IMR-90 (cell line): ENCODE data around the gene GGT5. TPM values are rescaled to one million over a fixed set of nuclear protein-coding genes. Genes with fewer than 3 reads are reported as not detected.

Experiments
- ATAC-seq: fragments of 200-7000 bp; cut with Tn5 transposase; 2 replicates; pipeline ENCODE4 v1.9.1; 2020; ENCODE audit warnings: low read depth, mild to moderate bottlenecking, moderate library complexity
- BruUV-seq: library from RNA; stranded (reverse); fragments of 400-500 nt; replicated peaks from 2 replicates; lab custom pipeline; 2021; lab: Mats Ljungman, UMichigan
- CTCF ChIA-PET: fragments of 300-600 bp; formaldehyde crosslinking; extraction: SDS; loops from one replicate; lab custom pipeline; 2021; ENCODE audit warnings: antibody characterized with exemption; lab: Yijun Ruan, JAX
- POLR2A ChIA-PET: fragments of 300-600 bp; sonication (Branson Sonifier 250); formaldehyde crosslinking; loops from one replicate; lab custom pipeline; 2022; ENCODE audit warnings: antibody characterized with exemption; ENCODE audit not compliant: unreplicated experiment; lab: Charles Lee
- DNase-seq: peaks from one replicate; pipeline ENCODE4 v3.0.0; 2013
- H2AFZ ChIP-seq: replicated peaks from 2 replicates; pipeline ENCODE3; 2013; ENCODE audit warnings: low read length, mild to moderate bottlenecking; ENCODE audit not compliant: poor library complexity
- H2AK5ac ChIP-seq: 2 replicates; pipeline ENCODE4 v1.6.1; 2013; ENCODE audit warnings: low read depth, low read length, inconsistent platforms
- H2AK9ac ChIP-seq: replicated peaks from 2 replicates; pipeline ENCODE3; 2013; ENCODE audit warnings: mild to moderate bottlenecking, low read depth, low read length, moderate library complexity; ENCODE audit not compliant: poor library complexity
- H2BK120ac ChIP-seq: 2 replicates; pipeline ENCODE4 v1.6.1; 2013; ENCODE audit warnings: low read depth, low read length, inconsistent platforms
- H2BK15ac ChIP-seq: 3 replicates; pipeline ENCODE4 v1.6.1; 2013; ENCODE audit warnings: low read depth, low read length, inconsistent platforms
- H2BK20ac ChIP-seq: 2 replicates; pipeline ENCODE4 v1.6.1; 2013; ENCODE audit warnings: low read depth, mild to moderate bottlenecking, inconsistent platforms, low read length, moderate library complexity
- H2BK5ac ChIP-seq: 2 replicates; pipeline ENCODE4 v1.6.1; 2013; ENCODE audit warnings: mild to moderate bottlenecking, low read depth, low read length, inconsistent platforms; ENCODE audit not compliant: poor library complexity, severe bottlenecking
- H3K14ac ChIP-seq: replicated peaks from 2 replicates; pipeline ENCODE4 v1.6.1; 2013; ENCODE audit warnings: low read depth, low read length, inconsistent platforms
- H3K18ac ChIP-seq: 2 replicates; pipeline ENCODE4 v1.6.1; 2013; ENCODE audit warnings: low read depth, low read length, control low read depth
- H3K23ac ChIP-seq: 2 replicates; pipeline ENCODE4 v1.6.1; 2013; ENCODE audit warnings: low read depth, low read length, inconsistent platforms
- H3K27ac ChIP-seq: 2 replicates; pipeline ENCODE4 v1.5.1; 2013; ENCODE audit warnings: mild to moderate bottlenecking, control low read depth, low read length; ENCODE audit not compliant: insufficient read depth
- H3K27me3 ChIP-seq: 2 replicates; pipeline ENCODE4 v1.6.1; 2013; ENCODE audit warnings: low read length; ENCODE audit not compliant: control insufficient read depth, insufficient read depth
- H3K36me3 ChIP-seq: 2 replicates; pipeline ENCODE4 v1.6.1; 2013; ENCODE audit warnings: low read length, mixed read lengths; ENCODE audit not compliant: control insufficient read depth, insufficient read depth
- H3K4ac ChIP-seq: 2 replicates; pipeline ENCODE4 v1.6.1; 2013; ENCODE audit warnings: low read depth, low read length, inconsistent platforms
- H3K4me1 ChIP-seq: 2 replicates; pipeline ENCODE4 v1.6.1; 2013; ENCODE audit warnings: low read length, mixed read lengths; ENCODE audit not compliant: control insufficient read depth, insufficient read depth
- H3K4me2 ChIP-seq: 2 replicates; pipeline ENCODE4 v1.6.1; 2013; ENCODE audit warnings: low read depth, mild to moderate bottlenecking, control low read depth, low read length, moderate library complexity
- H3K4me3 ChIP-seq: 2 replicates; pipeline ENCODE4 v1.5.1; 2013; ENCODE audit warnings: low read depth, mild to moderate bottlenecking, control low read depth, low read length, moderate library complexity; ENCODE audit not compliant: insufficient read depth
- H3K56ac ChIP-seq: 2 replicates; pipeline ENCODE4 v1.6.1; 2013; ENCODE audit warnings: low read length, inconsistent platforms; ENCODE audit not compliant: insufficient read depth; ENCODE audit errors: extremely low read depth
- H3K79me1 ChIP-seq, 2 experiments: 2 replicates each; pipeline ENCODE4 v1.6.1; 2013; ENCODE audit warnings: low read length in 2 of 2, inconsistent platforms in 1 of 2, low read depth in 1 of 2
- H3K9ac ChIP-seq: 2 replicates; pipeline ENCODE4 v1.6.1; 2013; ENCODE audit warnings: low read depth, low read length, control low read depth
- H3K9me1 ChIP-seq: 2 replicates; pipeline ENCODE4 v1.6.1; 2013; ENCODE audit warnings: low read length, inconsistent platforms; ENCODE audit not compliant: insufficient read depth
- H3K9me3 ChIP-seq: 2 replicates; pipeline ENCODE4 v1.6.1; 2013; ENCODE audit warnings: low read length; ENCODE audit not compliant: control insufficient read depth, insufficient read depth
- H4K20me1 ChIP-seq: 2 replicates; pipeline ENCODE4 v1.6.1; 2013; ENCODE audit warnings: low read length, inconsistent platforms; ENCODE audit not compliant: insufficient read depth
- H4K5ac ChIP-seq: 2 replicates; pipeline ENCODE4 v1.6.1; 2013; ENCODE audit warnings: mild to moderate bottlenecking, low read depth, low read length, control low read depth
- H4K8ac ChIP-seq, 2 experiments: 2 replicates each; pipeline ENCODE4 v1.6.1; 2013; ENCODE audit warnings: low read depth in 2 of 2, low read length in 2 of 2, control low read depth in 1 of 2, inconsistent platforms in 1 of 2
- H4K91ac ChIP-seq: 2 replicates; pipeline ENCODE4 v1.6.1; 2013; ENCODE audit warnings: low read depth, low read length, inconsistent platforms; ENCODE audit not compliant: insufficient read depth
- BHLHE40 ChIP-seq: fragments of 150-350 bp; IDR thresholded peaks from 2 replicates; pipeline ENCODE4 v1.6.1; 2016; ENCODE audit warnings: mild to moderate bottlenecking, low read depth, low read length
- CTCF ChIP-seq: conservative IDR thresholded peaks from 2 replicates; pipeline ENCODE4 v1.5.1; 2012; ENCODE audit warnings: mild to moderate bottlenecking, low read depth, low read length, improper control_type of control experiment
- ELK1 ChIP-seq: fragments of 150-350 bp; IDR thresholded peaks from 2 replicates; pipeline ENCODE4 v1.6.1; 2016; ENCODE audit warnings: low read depth, mild to moderate bottlenecking, low read length, moderate library complexity, borderline replicate concordance
- MAFK ChIP-seq: IDR thresholded peaks from 2 replicates; pipeline ENCODE4 v1.6.1; 2012; ENCODE audit warnings: low read depth, low read length, improper control_type of control experiment
- POLR2A ChIP-seq: IDR thresholded peaks from 2 replicates; pipeline ENCODE4 v1.6.1; 2012; ENCODE audit warnings: mild to moderate bottlenecking, low read depth, low read length
- RCOR1 ChIP-seq: IDR thresholded peaks from 2 replicates; pipeline ENCODE4 v1.6.1; 2012; ENCODE audit warnings: mild to moderate bottlenecking, low read length, improper control_type of control experiment; ENCODE audit not compliant: insufficient replicate concordance
- SMC3 ChIP-seq: fragments of 150-350 bp; IDR thresholded peaks from 2 replicates; pipeline ENCODE4 v1.6.1; 2016; ENCODE audit warnings: low read depth, mild to moderate bottlenecking, antibody characterized with exemption, low read length, moderate library complexity
- WGBS, 2 experiments: methylation state at CpG; one replicate each; pipeline versions ENCODE4 v1.1.5 to v1.1.7; 2013; ENCODE audit warnings: missing lambda C conversion rate in 2 of 2; ENCODE audit not compliant: insufficient read length in 1 of 2; ENCODE audit errors: extremely low coverage in 2 of 2; 5-methylcytosine and 5-hydroxymethylcytosine counted together
- dilution Hi-C: fragments of 300-500 bp; cut with HindIII; formaldehyde crosslinking; loops from one replicate; pipeline ENCODE4 v1.14.3; 2018; ENCODE audit warnings: low sequenced_read_pairs; ENCODE audit not compliant: unreplicated experiment
- in situ Hi-C: fragments of 300-500 bp; cut with MboI; formaldehyde crosslinking; loops from 3 replicates; pipeline ENCODE4 v1.14.3; 2019; ENCODE audit warnings: low sequenced_read_pairs, inconsistent platforms, mixed read lengths
- intact Hi-C: fragments of 100-400 bp; cut with micrococcal nuclease; formaldehyde crosslinking; loops from 2 replicates; pipeline ENCODE4 v1.10.0; 2022
- polyA plus RNA-seq, 3 experiments: library from polyadenylated mRNA; depleted of rRNA; stranded (reverse); fragments of >200 nt; gene quantifications; 2 replicates each; pipeline ENCODE4 v1.2.3, GENCODE V29; 2012; ENCODE audit warnings: low replicate concordance in 1 of 3
- total RNA-seq: library from RNA; depleted of rRNA; stranded (reverse); fragments of >200 nt; gene quantifications from 2 replicates; pipeline ENCODE4 v1.2.3, GENCODE V29; 2012

The GGT5 gene
- total and polyA plus RNA-seq, 2 of the 4 experiments (the other 2 are of a cell fraction) = 0.18 to 5.8 TPM

DNA sequence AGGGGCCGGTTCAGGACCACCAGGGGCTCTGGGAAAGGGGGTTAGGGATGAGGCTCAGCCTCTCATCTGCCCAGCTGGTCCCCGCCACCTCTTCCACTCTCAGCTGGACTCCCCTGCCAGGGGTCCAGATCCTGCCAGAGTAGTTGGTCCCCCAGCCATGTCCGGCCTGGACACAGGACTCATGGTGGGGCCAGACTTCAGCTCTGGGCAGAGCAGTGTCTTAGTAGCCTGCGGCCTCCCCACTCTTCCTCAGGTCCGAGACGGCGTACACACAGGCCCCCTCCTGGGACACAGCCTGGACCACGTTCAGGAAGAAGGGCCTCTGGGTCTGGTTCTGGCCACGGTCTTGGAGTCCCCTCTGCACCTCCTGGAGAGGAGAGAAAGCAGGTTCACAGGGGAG, 25.1 kb downstream of the GGT5 start:
- DNase-seq (no peak), ATAC-seq (no peak)
- Histone ChIP-seq H3K9ac (no peak overlapping the region), H3K79me1 (no peaks in the 10 kb centered on the region), H3K36me3 (peaks cover 3% of the 10 kb centered on the region; the same call in 1 of the 2 replicates), H3K27ac (no peak overlapping the region), H2BK15ac (no peak overlapping the region), H3K9me3 (peaks cover 7% of the 10 kb centered on the region), H3K56ac (no peak overlapping the region), H2BK120ac (no peak overlapping the region), H3K18ac (no peak overlapping the region), H2AFZ (no peak overlapping the region), H2AK9ac (no peak overlapping the region), H4K8ac (no peak overlapping the region), H4K5ac (no peak overlapping the region), H3K4me2 (no peak overlapping the region), H3K14ac (no peak overlapping the region), H2BK5ac (no peak overlapping the region), H2AK5ac (no peak overlapping the region), H3K27me3 (no peaks in the 10 kb centered on the region), H3K4me3 (no peak overlapping the region), H3K9me1 (no peaks in the 10 kb centered on the region), H3K4me1 (no peaks in the 10 kb centered on the region), H2BK20ac (no peak overlapping the region), H3K23ac (no peak overlapping the region), H3K4ac (no peak overlapping the region), H4K91ac (no peak overlapping the region), H4K20me1 (no peaks in the 10 kb centered on the region)
- no TSS peak for BruUV-seq
- no peak for TF ChIP-seq SMC3
- no peak for TF ChIP-seq POLR2A
- TF ChIP-seq RCOR1 = no peak
- no peak for TF ChIP-seq MAFK
- no peak for TF ChIP-seq CTCF
- no peak for TF ChIP-seq BHLHE40
- no peak for TF ChIP-seq ELK1
- dilution Hi-C loops = no loop called here
- in situ Hi-C loops = no loop called here
- ChIA-PET CTCF (interaction anchor here (0.9 kb wide), 1 partner anchor 30 kb away, joined by 3 read pairs; no protein-coding TSS in a partner anchor), POLR2A (no interaction called here)
- intact Hi-C loops = no loop called here
- WGBS, 2 experiments = 83% methylated on average over 4 of the region's 9 CpGs; no CpG with 5 or more reads in 1 of the 2 experiments
